GM19351 (cell line): Measurements from ENCODE around the gene EXOC6B.
"Not testable (repeated sequence)": the region's sequence is repeated elsewhere in the genome, so short reads cannot be mapped to it uniquely, and the experiment has no call there.

Source experiments
- ATAC-seq: cut with Tn5 transposase; IDR thresholded peaks from one replicate; pipeline ENCODE4 v1.9.1; 2021; ENCODE audit warnings: mild to moderate bottlenecking, moderate library complexity; ENCODE audit not compliant: unreplicated experiment

EXOC6B gene

GRCh38 chr2:72555943-72556342 lies 269.9 kb downstream of the EXOC6B start:
- ATAC-seq, result no peak

- not testable (repeated sequence) for ATAC-seq
Observed at GRCh38 chr2:72555363-72555762, 270.5 kb downstream of the EXOC6B start.

GRCh38 chr2:72554910-72555309 lies 270.9 kb downstream of the EXOC6B start:
- not testable (repeated sequence) for ATAC-seq

GRCh38 chr2:72554381-72554780 lies 271.5 kb downstream of the EXOC6B start:
- no peak for ATAC-seq

- no peak for ATAC-seq
Observed at GRCh38 chr2:72548081-72548764, 277.6 kb downstream of the EXOC6B start.

GRCh38 chr2:72545790-72546189 lies 280.0 kb downstream of the EXOC6B start:
- ATAC-seq, result no peak

GRCh38 chr2:72544554-72544953 lies 281.3 kb downstream of the EXOC6B start:
- no peak for ATAC-seq

GRCh38 chr2:72543497-72544216 lies 282.2 kb downstream of the EXOC6B start:
- no peak for ATAC-seq

GRCh38 chr2:72539071-72539552 lies 286.7 kb downstream of the EXOC6B start:
- ATAC-seq, result no peak

GRCh38 chr2:72538486-72538885 lies 287.3 kb downstream of the EXOC6B start:
- ATAC-seq, result no peak

GRCh38 chr2:72535586-72535985 lies 290.2 kb downstream of the EXOC6B start:
- not testable (repeated sequence) for ATAC-seq

- ATAC-seq, result no peak
Observed at GRCh38 chr2:72533765-72534164, 292.1 kb downstream of the EXOC6B start.

- no peak for ATAC-seq
Observed at GRCh38 chr2:72527424-72527823, 298.4 kb downstream of the EXOC6B start.

- no peak for ATAC-seq
Observed at GRCh38 chr2:72526623-72527022, 299.2 kb downstream of the EXOC6B start.

- no peak for ATAC-seq
Observed at GRCh38 chr2:72524071-72524470, 301.8 kb downstream of the EXOC6B start.

- no peak for ATAC-seq
Observed at GRCh38 chr2:72515696-72516095, 310.1 kb downstream of the EXOC6B start.

GRCh38 chr2:72513011-72513410 lies 312.8 kb downstream of the EXOC6B start:
- ATAC-seq, result no peak

- ATAC-seq, result no peak
Observed at GRCh38 chr2:72512376-72512775, 313.5 kb downstream of the EXOC6B start.

- ATAC-seq, result no peak
Observed at GRCh38 chr2:72511906-72512305, 313.9 kb downstream of the EXOC6B start.

- no peak for ATAC-seq
Observed at GRCh38 chr2:72497763-72498162, 328.1 kb downstream of the EXOC6B start.

- ATAC-seq, result no peak
Observed at GRCh38 chr2:72496479-72496878, 329.4 kb downstream of the EXOC6B start.

GRCh38 chr2:72494392-72494791 lies 331.4 kb downstream of the EXOC6B start:
- no peak for ATAC-seq
